HG02884 (cell line): ENCODE results near the gene TRIM69.

Experiments
- ATAC-seq: cut with Tn5 transposase; IDR thresholded peaks from one replicate; pipeline ENCODE4 v1.9.1; 2021; ENCODE audit warnings: mild to moderate bottlenecking, moderate library complexity; ENCODE audit not compliant: unreplicated experiment

Gene TRIM69

DNA sequence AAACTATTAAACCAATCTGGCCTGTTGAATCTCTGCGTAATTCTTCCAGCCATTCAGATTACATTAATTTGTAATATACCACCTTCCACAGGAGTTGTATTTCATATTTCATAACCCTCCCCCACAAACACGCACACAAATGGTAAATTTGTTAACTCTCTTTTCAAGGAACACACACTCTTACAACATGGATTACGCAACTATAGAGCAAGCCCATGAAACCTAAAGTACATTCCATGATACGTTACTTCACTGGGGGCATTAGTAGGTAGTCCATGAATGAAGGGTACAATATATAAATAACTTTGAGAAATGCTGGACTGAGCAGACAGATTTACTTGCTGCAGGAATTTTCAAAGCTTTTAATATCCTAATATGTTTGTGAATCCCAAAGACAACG is 65.0 kb downstream of the TRIM69 start:
- ATAC-seq: no peak

DNA sequence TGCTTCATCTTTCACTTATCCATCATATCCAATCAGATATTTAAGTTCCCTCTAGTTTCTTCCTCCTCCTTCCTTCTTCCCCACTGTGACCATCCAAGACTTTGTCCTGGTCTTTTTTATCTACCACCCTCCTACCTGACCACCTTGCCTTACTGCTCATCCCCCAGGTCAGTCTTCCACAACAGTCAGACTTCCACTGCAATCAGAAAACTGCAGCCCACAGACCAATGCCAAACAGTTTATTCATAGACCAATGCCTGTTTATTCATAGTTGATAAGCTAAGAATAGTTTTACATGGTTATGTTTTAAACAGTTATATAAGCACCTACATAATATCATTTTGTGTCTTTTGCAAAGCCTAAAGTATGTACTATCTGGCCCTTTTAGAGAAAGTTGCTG is 65.5 kb downstream of the TRIM69 start:
- ATAC-seq: no peak

DNA sequence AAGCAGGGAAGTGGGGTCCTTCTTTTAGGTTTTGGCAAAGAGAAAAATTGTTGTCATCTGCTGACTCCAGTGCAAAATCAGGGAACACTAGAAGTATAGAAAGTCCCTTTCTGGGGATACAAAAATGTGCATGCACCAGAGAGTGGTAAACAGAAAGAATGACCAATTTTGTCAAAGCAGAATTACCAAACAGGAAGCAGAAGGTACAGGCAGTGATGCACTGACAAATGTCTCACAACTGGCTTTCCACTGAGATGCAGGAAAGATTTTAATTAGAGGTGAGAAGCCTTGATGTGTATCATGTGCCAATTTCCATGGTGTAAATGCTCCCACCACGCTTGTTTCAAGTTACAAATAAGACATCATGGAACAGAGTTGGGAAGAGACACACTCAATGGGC is 66.0 kb downstream of the TRIM69 start:
- ATAC-seq: no peak

DNA sequence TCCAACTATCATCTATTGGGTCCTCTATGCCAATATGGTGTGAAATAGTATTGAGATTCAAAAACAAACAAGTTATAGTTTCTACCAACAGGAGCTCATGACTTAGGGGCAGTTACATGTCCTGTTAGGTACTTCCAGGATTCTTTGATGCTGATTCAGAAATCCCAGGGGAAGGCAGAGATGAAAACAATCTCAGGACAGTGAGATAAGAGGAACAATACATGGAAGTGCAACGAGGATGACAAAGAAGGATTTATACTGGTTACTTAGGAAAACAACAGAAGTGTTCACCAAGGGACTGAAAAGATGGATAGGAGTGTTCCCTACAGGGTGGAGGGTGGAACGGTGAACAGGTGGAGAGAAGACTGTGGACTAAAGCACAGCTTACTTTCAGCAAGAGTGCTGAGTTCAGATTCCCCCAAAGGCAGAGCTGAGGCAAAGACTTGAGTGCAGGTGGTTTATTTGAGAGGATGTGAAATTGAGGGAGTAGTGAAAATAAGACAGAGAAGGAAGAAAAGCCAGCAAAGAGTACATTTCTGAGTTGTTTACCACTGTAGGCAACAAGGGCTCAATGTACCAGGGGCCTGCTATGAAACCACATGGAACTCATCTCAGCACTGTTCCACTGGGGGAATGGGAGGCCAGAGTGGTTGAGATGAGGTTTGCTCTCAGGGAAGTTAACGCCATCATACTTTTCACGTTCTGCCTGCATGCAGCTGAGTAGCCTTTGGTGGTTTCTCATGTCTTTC is 68.1 kb downstream of the TRIM69 start:
- no peak for ATAC-seq

DNA sequence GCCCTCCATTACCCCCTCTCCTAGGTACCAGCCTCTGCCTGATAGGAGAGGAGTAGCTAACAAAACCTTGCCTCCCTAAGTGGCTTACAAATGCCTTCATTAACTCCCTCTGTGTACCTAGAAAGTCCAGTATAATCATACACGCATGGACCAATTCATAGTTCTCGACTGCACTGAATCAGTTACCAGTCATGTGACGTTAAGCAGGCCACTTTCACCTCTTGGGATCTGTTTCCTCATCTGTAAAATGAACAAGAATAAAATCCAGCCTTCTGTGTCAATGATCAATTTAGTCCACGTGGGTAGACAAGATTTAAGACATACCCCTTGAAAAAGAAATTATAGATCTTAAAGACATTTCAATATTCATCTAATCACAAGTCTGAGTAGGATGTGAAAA is 72.2 kb downstream of the TRIM69 start:
- no peak for ATAC-seq

DNA sequence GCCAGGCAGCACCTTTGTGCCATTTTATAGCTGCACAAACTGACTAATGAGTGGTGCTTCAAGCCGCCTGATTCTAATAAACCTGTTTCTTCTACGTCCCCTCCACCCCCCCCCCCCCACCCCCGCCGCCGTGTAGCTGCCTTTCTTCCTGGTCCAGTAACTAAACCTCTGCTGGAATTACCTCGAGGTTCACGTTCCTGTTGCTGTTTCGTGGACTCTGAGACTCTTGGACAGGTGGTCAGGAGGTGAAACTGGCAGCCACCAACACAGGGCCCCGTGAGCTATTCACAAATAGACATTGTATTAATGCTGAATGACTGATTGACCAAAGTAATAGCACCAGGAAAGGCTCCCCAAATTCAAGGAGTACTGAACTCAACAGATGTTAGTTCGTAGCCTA is 73.9 kb downstream of the TRIM69 start:
- no peak for ATAC-seq

DNA sequence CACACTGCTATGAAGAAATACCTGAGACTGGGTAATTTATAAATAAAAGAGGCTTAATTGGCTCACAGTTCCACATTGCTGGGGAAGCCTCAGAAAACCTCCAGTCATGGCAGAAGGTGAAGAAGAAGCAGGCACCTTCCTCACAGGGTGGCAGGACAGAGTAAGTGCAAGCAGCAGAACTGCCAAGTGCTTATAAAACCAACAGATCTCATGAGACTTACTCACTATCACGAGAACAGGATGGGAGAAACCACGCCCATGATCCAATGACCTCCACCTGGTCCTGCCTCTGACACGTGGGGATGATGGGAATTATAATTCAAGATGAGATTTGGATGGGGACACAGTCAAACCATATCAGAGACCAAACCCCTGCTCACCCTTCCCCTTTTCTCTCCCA is 75.0 kb downstream of the TRIM69 start:
- no peak for ATAC-seq

DNA sequence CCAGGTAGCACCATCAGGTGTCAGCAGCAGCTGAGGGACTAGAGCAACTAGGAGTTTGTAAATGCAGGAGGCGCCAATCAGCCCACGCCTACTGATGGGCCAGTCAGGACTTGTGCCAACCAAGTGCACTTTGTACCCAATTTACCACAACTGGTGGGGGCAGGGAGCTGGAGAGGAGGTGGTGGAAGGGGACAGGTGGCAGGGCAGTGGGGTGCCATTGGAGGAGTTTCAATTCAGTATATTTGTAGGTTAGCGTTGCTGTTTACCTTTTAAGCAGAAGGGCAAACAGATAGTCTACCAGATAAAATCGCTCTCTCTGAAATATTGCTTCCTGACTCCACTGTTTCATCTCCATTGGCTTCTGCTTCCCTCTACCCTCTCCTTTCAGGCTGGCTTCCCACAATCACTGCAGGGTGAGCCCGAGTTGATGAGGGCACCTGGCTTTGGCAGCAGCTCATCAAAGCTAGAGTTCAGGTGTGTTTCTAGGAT is 75.7 kb downstream of the TRIM69 start:
- no peak for ATAC-seq

DNA sequence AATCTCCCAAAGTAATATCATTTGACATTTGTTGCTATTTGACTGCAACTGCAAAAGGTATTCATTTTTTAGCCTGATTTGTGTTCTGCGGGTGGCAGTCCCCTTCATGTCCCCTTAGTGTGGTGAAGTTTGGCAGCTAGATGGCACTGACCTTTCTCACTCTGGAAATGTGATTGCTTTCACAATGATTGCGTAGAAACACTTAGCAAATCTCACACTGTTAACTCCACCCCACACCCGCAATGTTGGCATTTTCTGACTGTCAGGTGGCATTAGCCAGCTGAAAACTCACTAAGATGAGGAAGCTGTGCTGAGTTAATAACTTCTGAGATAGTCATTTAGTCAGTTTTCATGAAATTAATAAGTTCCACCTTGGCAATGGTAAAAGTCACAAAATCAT is 76.9 kb downstream of the TRIM69 start:
- ATAC-seq: no peak
